HG03097 (cell line): ENCODE measurements around the gene SATB1.

ENCODE experiments used
- ATAC-seq: cut with Tn5 transposase; IDR thresholded peaks from one replicate; pipeline ENCODE4 v1.9.1; 2021; ENCODE audit not compliant: unreplicated experiment, low FRiP score

The SATB1 gene

GRCh38 chr3:18432752-18433151 is 7.6 kb upstream of the SATB1 start:
- no peak for ATAC-seq

- ATAC-seq = no peak
Measured at GRCh38 chr3:18431266-18431665, 6.1 kb upstream of the SATB1 start.

GRCh38 chr3:18428991-18429745 is 4.0 kb upstream of the SATB1 start:
- ATAC-seq = no peak

GRCh38 chr3:18428036-18428435 is 2.9 kb upstream of the SATB1 start:
- no peak for ATAC-seq

GRCh38 chr3:18426597-18427193 is 1.6 kb upstream of the SATB1 start:
- no peak for ATAC-seq

GRCh38 chr3:18425641-18426257 is 610 bp upstream of the SATB1 start:
- ATAC-seq = no peak

GRCh38 chr3:18424213-18424728 is 868 bp downstream of the SATB1 start:
- peak; percentile 6 for ATAC-seq

- peak; percentile 74 for ATAC-seq
Measured at GRCh38 chr3:18423401-18424212, 1.5 kb downstream of the SATB1 start.

- ATAC-seq = no peak
Measured at GRCh38 chr3:18422972-18423371, 2.2 kb downstream of the SATB1 start.

- ATAC-seq = no peak
Measured at GRCh38 chr3:18420555-18420954, 4.6 kb downstream of the SATB1 start.

GRCh38 chr3:18419232-18419631 is 5.9 kb downstream of the SATB1 start:
- ATAC-seq = no peak

- ATAC-seq = no peak
Measured at GRCh38 chr3:18417904-18418572, 7.1 kb downstream of the SATB1 start.

GRCh38 chr3:18416332-18416731 is 8.8 kb downstream of the SATB1 start:
- ATAC-seq = no peak

GRCh38 chr3:18415839-18416238 is 9.3 kb downstream of the SATB1 start:
- no peak for ATAC-seq

- ATAC-seq = no peak
Measured at GRCh38 chr3:18415167-18415566, 10.0 kb downstream of the SATB1 start.

GRCh38 chr3:18412684-18413083 is 12.5 kb downstream of the SATB1 start:
- ATAC-seq = no peak

GRCh38 chr3:18411541-18411940 is 13.6 kb downstream of the SATB1 start:
- no peak for ATAC-seq

GRCh38 chr3:18410205-18410604 is 14.9 kb downstream of the SATB1 start:
- ATAC-seq = no peak

- ATAC-seq = no peak
Measured at GRCh38 chr3:18409266-18409665, 15.9 kb downstream of the SATB1 start.

GRCh38 chr3:18405141-18405540 is 20.0 kb downstream of the SATB1 start:
- ATAC-seq = no peak
